GM12878 (cell line): ENCODE results near the gene LRP1B.

Experiments used
- CTCF ChIP-seq, 3 experiments: IDR thresholded peaks in 2 of 3; conservative IDR thresholded peaks in 1 of 3; 2 replicates each; pipeline ENCODE4 v1.5.1; 2011; ENCODE audit warnings: low read depth in 3 of 3, low read length in 3 of 3, mild to moderate bottlenecking in 3 of 3, control low read depth in 2 of 3, moderate library complexity in 2 of 3, inconsistent platforms in 1 of 3, mixed read lengths in 1 of 3; ENCODE audit not compliant: control insufficient read depth in 2 of 3, insufficient read depth in 1 of 3; ENCODE audit errors: extremely low read depth in 1 of 3
- FOS ChIP-seq: IDR thresholded peaks from 3 replicates; pipeline ENCODE4 v1.6.1; 2011; ENCODE audit warnings: borderline replicate concordance; ENCODE audit not compliant: insufficient read length; ENCODE audit errors: extremely low read depth
- IKZF1 ChIP-seq: fragments of 450-650 bp; conservative IDR thresholded peaks from 2 replicates; pipeline ENCODE4 v1.6.1; 2017; ENCODE audit warnings: antibody characterized with exemption, mild to moderate bottlenecking
- IRF4 ChIP-seq: IDR thresholded peaks from 2 replicates; pipeline ENCODE4 v1.6.1; 2011; ENCODE audit warnings: low read depth, low read length
- JUND ChIP-seq: IDR thresholded peaks from 2 replicates; pipeline ENCODE4 v1.6.1; 2012; ENCODE audit warnings: low read depth, mild to moderate bottlenecking, low read length, improper control_type of control experiment, moderate library complexity
- PAX5 ChIP-seq: IDR thresholded peaks from 2 replicates; pipeline ENCODE4 v1.6.1; 2011; ENCODE audit warnings: low read depth, low read length, borderline replicate concordance
- PAX8 ChIP-seq: fragments of 450-650 bp; IDR thresholded peaks from 2 replicates; pipeline ENCODE4 v1.6.1; 2017; ENCODE audit warnings: mild to moderate bottlenecking, moderate library complexity
- USF1 ChIP-seq: IDR thresholded peaks from 2 replicates; pipeline ENCODE4 v1.6.1; 2011; ENCODE audit warnings: borderline replicate concordance, low read depth, mild to moderate bottlenecking, moderate library complexity, mixed read lengths, low read length; ENCODE audit not compliant: insufficient read depth; ENCODE audit errors: extremely low read length
- ZNF687 ChIP-seq: fragments of 450-650 bp; IDR thresholded peaks from 2 replicates; pipeline ENCODE4 v1.6.1; 2017; ENCODE audit warnings: mild to moderate bottlenecking, moderate library complexity
- TF ChIP-seq, protein P1 (sequence below): IDR thresholded peaks from 2 replicates; pipeline ENCODE4 v1.6.1; 2011; ENCODE audit warnings: low read depth, low read length, improper control_type of control experiment, borderline replicate concordance

DNA sequence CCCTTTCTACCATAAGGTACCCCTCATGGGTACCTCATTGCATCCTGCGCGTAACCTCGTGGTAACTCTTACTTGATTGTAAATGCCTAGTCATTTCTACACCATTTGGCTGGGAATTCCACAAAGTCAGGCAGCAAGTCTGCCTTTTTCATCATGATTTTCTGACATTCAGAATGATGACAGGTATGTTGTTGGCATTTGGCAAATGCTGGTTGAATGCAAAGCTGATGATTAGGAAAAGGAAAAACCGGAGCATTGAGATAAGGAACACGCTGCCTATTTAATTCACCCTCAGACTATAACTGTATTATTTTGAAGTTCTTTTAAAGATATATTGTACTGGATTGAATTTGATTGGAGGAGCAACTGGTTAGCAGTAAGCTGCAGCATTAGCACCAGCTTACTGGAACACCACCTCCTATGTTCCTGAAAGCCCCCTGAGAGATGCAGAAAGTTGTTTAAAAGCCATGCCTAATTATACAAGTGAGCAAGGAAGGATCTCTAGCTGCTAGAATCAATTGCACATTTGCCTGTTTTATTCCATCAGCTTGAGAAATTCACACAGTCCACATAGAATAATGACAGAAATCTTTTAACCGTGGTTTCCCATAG is 520.1 kb downstream of the LRP1B start:
- no peak for TF ChIP-seq USF1
- TF ChIP-seq IRF4: no peak
- TF ChIP-seq, protein P1, sequence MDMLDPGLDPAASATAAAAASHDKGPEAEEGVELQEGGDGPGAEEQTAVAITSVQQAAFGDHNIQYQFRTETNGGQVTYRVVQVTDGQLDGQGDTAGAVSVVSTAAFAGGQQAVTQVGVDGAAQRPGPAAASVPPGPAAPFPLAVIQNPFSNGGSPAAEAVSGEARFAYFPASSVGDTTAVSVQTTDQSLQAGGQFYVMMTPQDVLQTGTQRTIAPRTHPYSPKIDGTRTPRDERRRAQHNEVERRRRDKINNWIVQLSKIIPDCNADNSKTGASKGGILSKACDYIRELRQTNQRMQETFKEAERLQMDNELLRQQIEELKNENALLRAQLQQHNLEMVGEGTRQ: no peak
- no peak for TF ChIP-seq PAX8
- TF ChIP-seq IKZF1: no peak
- no peak for TF ChIP-seq ZNF687
- TF ChIP-seq CTCF (IDR thresholded peaks at IDR 0.05 in 2 of 3, conservative IDR thresholded peaks at IDR 0.05 in 1 of 3; ENCODE audit: control insufficient read depth in 2 of 3, extremely low read depth in 1 of 3, insufficient read depth in 1 of 3, low read depth in 3 of 3, low read length in 3 of 3): no peak
- no peak for TF ChIP-seq FOS
- TF ChIP-seq PAX5: no peak
- no peak for TF ChIP-seq JUND
